Inflammatory macrophage treated with lipopolysaccharide for 4 hours (primary cell): Measurements from ENCODE around the gene PRSS27.
"Not testable (repeated sequence)": the region's sequence is repeated elsewhere in the genome, so short reads cannot be mapped to it uniquely, and the experiment has no call there.

Source experiments
- DNase-seq: peaks from one replicate; pipeline ENCODE4 v3.0.0-alpha.2; 2020

The PRSS27 gene

GRCh38 chr16:2721634-2722173 is 1.7 kb upstream of the PRSS27 start:
- not testable (repeated sequence) for DNase-seq

DNA sequence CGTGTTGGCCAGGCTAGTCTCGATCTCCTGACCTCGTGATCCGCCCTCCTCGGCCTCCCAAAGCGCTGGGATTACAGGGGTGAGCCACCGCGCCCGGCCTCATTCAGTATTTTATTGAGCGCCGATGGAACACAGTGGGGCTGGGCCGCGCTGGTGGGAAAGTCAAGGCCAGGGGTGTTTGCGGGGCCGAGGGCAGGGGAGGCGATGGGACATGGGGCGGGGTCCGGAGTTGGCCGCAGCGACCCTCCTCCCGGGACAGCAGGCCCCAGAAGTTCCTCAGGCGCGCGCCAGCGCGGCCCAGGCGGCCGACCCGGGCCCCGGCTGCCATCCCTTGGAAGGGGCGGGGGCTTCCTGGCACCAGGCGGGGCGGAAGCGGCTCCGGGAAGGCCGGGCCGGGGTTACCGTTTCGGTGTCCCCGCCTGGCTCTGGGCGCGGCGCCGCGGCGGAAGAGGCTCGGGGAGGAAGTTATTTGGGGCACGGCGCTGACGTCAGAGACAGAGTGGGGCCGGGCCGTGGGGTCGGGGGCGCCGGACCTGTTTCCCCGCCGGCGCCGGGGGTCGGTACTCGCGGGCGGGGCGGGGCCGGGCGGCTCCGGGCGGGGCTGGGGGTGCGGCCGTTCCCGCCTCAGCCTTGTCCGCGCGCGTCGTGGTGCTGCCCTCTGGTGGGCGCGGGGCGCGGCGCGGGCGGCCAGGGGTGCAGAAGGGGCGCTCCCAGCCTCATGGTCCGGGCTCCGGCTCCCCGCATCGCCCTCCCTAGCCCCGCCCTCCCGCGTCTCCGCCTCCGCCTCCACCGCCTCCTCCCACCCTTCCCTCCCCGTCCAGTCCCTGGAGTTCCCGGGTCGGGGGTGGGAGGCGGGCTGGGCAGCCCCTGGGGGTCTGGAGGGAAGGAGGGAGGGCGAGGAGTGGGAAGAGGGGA is 952 bp upstream of the PRSS27 start:
- DNase-seq: peak; percentile 86

- no peak for DNase-seq
Observed at GRCh38 chr16:2719328-2720063, 528 bp downstream of the PRSS27 start.

- no peak for DNase-seq
Observed at GRCh38 chr16:2717383-2718263, 2.4 kb downstream of the PRSS27 start.

DNA sequence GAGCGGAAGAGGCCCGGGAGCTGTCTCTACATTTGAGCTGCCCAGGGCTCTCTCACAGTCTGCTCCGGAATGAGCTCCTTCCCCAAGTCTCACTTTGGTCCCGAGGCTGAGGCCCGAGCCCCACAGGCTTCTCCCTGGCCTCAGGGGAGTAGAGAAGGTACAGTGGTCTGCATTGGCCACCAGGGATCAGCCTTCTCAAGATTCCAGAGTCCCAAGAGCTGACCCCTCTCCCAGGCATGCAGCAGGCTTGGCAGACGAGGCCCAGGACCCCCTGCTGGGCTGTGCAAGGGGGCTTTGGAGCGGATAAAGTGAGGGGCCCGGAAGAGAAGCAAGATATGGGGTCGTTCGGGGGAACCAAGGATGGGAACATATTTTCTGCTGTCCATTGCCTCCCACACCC is 3.1 kb downstream of the PRSS27 start:
- no peak for DNase-seq

- DNase-seq: no peak
Observed at GRCh38 chr16:2715966-2716885, 3.8 kb downstream of the PRSS27 start.

GRCh38 chr16:2715519-2715918 is 4.5 kb downstream of the PRSS27 start:
- peak; percentile 62 for DNase-seq

DNA sequence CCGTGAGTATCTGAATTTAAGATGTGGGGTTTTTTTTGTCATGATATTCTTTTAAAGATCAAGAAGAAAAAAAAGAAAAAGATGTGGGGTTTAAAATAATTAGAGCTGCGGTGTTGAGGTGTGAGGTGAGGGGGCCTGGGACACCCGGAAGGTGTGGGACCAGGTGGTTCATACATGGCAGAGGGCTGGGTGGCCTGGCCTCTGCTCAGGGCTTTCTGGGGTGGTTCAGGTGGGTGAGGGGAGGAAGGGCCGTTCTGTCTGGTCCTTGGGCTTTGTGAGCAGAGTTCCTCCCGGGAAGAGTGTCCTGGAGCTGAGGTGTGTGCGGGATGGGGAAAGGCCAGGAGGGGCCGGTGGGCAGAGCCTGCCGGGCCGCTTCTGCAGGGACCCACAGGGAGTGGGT is 5.0 kb downstream of the PRSS27 start:
- DNase-seq: no peak

GRCh38 chr16:2713985-2714774 is 5.8 kb downstream of the PRSS27 start:
- DNase-seq: no peak

GRCh38 chr16:2713523-2713922 is 6.5 kb downstream of the PRSS27 start:
- no peak for DNase-seq

GRCh38 chr16:2712546-2712945 is 7.5 kb downstream of the PRSS27 start:
- no peak for DNase-seq

- DNase-seq: no peak
Observed at GRCh38 chr16:2712063-2712441, 8.0 kb downstream of the PRSS27 start.

- no peak for DNase-seq
Observed at GRCh38 chr16:2711370-2712062, 8.5 kb downstream of the PRSS27 start.

- no peak for DNase-seq
Observed at GRCh38 chr16:2710711-2711231, 9.3 kb downstream of the PRSS27 start.

GRCh38 chr16:2710021-2710710 is 9.9 kb downstream of the PRSS27 start:
- no peak for DNase-seq

DNA sequence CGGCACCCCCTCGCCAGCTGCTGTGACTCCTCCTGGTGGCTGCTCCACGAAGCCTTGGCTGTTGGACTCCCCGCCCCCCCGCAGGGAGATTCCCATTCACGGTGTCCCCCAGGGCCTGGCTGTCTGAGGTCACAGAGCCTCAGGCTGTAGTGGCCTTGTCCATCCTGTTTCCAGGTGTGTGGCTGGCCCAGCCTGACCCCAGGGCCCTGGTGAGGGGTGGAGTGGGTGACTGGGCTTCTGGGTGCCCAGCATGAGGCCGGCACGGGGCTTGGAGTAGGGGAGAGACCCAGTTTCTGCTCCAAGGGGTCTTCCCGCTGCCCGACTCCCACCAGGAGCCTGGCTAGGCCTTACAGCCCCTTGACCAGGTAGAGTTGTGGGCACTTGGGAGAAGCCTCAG is 10.4 kb downstream of the PRSS27 start:
- DNase-seq: no peak

DNA sequence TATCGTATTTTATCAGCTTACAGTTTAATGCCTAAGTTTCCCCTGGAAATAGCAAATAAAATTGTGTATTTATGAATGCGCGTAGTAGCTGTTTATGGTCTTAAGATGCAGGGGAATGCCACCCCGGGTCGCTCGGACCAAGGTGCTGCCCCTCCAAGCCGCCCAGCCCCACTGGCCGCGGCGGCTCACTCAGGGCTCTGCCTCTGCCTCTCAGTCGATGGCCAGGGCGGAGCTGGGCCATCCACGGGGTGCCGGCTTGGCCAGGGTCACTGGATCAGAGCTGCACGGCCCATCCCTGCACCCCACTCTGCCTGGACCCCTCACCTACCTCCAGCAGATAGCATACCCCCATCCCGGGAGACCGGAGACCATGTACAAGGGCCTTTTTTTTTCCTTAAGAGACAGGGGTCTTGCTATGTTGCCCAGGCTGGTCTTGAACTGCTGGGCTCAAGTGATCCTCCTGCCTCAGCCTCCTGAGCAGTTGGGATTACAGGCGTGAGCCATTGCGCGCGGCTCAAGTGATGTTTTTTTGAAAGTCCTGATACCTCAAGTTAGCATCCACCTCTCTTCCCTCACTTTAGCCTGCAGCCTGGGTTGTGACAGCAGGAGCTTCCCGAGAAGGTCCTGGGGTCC is 11.0 kb downstream of the PRSS27 start:
- DNase-seq: no peak

DNA sequence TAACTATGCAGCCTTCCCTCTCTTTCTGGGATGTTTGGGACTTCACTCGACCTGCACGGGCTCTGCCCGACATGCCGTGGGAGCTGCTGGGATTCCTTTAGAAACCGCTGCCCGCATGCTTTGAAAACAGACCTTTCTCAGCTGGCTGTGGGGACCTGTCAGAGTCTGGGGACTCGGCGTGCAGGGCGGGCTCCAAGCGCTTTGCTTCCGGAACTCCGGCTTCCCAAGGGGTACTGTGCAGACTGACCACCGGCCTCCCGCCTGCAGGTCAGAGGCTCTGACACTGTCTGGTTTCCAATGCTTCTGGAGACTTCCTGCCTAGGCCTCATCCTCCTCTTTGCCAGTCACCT is 11.8 kb downstream of the PRSS27 start:
- no peak for DNase-seq
